A549 (cell line): ENCODE results near the gene DBR1.

Source experiments
- EP300 ChIP-seq, 2 experiments: fragments of >200 bp; sonication (Bioruptor Twin); formaldehyde crosslinking; IDR thresholded peaks; 2 replicates in 1 of 2; 3 replicates in 1 of 2; pipeline ENCODE4 v1.6.1; 2016 to 2017
- HOXA7 ChIP-seq: fragments of 250-450 bp; sonication (Bioruptor Pico); IDR thresholded peaks from 2 replicates; pipeline ENCODE4 v1.5.0; 2020; ENCODE audit warnings: mild to moderate bottlenecking, moderate library complexity
- JUNB ChIP-seq: fragments of >200 bp; sonication (Bioruptor Twin); formaldehyde crosslinking; IDR thresholded peaks from 2 replicates; pipeline ENCODE4 v1.6.1; 2016
- MYC ChIP-seq: IDR thresholded peaks from 2 replicates; pipeline ENCODE4 v1.6.1; 2012; ENCODE audit warnings: mild to moderate bottlenecking, inconsistent platforms, low read length, improper control_type of control experiment, borderline replicate concordance
- NR3C1 ChIP-seq: fragments of >200 bp; sonication (Bioruptor Twin); formaldehyde crosslinking; IDR thresholded peaks from 3 replicates; pipeline ENCODE4 v1.6.1; 2017
- POLR2A ChIP-seq: IDR thresholded peaks from 2 replicates; pipeline ENCODE4 v1.6.1; 2012; ENCODE audit warnings: mild to moderate bottlenecking, low read length
- RARB ChIP-seq: fragments of 250-450 bp; sonication (Bioruptor Pico); IDR thresholded peaks from 2 replicates; pipeline ENCODE4 v1.8.0; 2021; ENCODE audit warnings: mild to moderate bottlenecking, moderate library complexity
- RNF2 ChIP-seq: fragments of 200-600 bp; sonication (generic); IDR thresholded peaks from 2 replicates; pipeline ENCODE4 v1.6.1; 2016; ENCODE audit warnings: low read depth, mild to moderate bottlenecking, antibody characterized with exemption, moderate library complexity, borderline replicate concordance
- SMC3 ChIP-seq: fragments of >200 bp; sonication (Bioruptor Twin); formaldehyde crosslinking; IDR thresholded peaks from 3 replicates; pipeline ENCODE4 v1.6.1; 2018; ENCODE audit warnings: inconsistent platforms
- ZFP36 ChIP-seq: fragments of 450-650 bp; IDR thresholded peaks from 2 replicates; pipeline ENCODE4 v1.6.1; 2014; ENCODE audit warnings: borderline replicate concordance; ENCODE audit not compliant: partially characterized antibody
- TF ChIP-seq, protein P1 (sequence below): fragments of >200 bp; sonication (Bioruptor Twin); formaldehyde crosslinking; IDR thresholded peaks from 3 replicates; pipeline ENCODE4 v1.5.1; 2016
- TF ChIP-seq, protein P2 (sequence below): fragments of 250-450 bp; sonication (Bioruptor Pico); IDR thresholded peaks from 2 replicates; pipeline ENCODE4 v1.5.0; 2021; ENCODE audit warnings: mild to moderate bottlenecking, moderate library complexity, borderline replicate concordance
- TF ChIP-seq, protein P3 (sequence below): fragments of 200-600 bp; sonication (generic); IDR thresholded peaks from 2 replicates; pipeline ENCODE4 v1.6.1; 2016; ENCODE audit warnings: antibody characterized with exemption, mild to moderate bottlenecking, moderate library complexity

DNA sequence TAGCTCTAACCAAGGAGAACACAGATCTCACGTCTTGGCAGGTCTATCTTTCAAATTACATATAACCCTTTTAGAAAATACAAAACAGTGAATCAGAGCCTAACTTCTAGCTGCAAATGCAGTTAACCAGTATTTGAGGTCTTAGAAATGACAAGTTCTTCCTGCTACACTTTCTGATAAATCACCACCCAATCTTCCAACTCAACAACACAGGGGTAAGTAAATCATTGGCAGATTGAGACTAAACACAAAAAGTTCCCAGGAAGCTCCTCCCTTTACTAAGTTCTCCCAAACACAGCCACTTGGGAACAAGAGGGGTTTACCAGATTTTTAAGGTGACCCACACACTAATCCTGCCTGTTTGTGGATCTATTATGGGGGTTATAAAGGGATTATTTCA is 42.5 kb downstream of the DBR1 start, which contains the start of gene A4GNT:
- no peak for TF ChIP-seq JUNB
- TF ChIP-seq, protein P1, sequence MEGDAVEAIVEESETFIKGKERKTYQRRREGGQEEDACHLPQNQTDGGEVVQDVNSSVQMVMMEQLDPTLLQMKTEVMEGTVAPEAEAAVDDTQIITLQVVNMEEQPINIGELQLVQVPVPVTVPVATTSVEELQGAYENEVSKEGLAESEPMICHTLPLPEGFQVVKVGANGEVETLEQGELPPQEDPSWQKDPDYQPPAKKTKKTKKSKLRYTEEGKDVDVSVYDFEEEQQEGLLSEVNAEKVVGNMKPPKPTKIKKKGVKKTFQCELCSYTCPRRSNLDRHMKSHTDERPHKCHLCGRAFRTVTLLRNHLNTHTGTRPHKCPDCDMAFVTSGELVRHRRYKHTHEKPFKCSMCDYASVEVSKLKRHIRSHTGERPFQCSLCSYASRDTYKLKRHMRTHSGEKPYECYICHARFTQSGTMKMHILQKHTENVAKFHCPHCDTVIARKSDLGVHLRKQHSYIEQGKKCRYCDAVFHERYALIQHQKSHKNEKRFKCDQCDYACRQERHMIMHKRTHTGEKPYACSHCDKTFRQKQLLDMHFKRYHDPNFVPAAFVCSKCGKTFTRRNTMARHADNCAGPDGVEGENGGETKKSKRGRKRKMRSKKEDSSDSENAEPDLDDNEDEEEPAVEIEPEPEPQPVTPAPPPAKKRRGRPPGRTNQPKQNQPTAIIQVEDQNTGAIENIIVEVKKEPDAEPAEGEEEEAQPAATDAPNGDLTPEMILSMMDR: no peak
- TF ChIP-seq RNF2: no peak
- no peak for TF ChIP-seq SMC3
- TF ChIP-seq POLR2A: no peak
- no peak for TF ChIP-seq ZFP36
- no peak for TF ChIP-seq HOXA7 (CRISPR knock-in tag)
- TF ChIP-seq NR3C1: no peak
- TF ChIP-seq MYC: no peak
- TF ChIP-seq RARB (CRISPR knock-in tag): no peak
- no peak for TF ChIP-seq EP300 (IDR thresholded peaks at IDR 0.05)
- TF ChIP-seq, protein P2, sequence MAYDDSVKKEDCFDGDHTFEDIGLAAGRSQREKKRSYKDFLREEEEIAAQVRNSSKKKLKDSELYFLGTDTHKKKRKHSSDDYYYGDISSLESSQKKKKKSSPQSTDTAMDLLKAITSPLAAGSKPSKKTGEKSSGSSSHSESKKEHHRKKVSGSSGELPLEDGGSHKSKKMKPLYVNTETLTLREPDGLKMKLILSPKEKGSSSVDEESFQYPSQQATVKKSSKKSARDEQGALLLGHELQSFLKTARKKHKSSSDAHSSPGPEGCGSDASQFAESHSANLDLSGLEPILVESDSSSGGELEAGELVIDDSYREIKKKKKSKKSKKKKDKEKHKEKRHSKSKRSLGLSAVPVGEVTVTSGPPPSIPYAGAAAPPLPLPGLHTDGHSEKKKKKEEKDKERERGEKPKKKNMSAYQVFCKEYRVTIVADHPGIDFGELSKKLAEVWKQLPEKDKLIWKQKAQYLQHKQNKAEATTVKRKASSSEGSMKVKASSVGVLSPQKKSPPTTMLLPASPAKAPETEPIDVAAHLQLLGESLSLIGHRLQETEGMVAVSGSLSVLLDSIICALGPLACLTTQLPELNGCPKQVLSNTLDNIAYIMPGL (CRISPR knock-in tag): no peak
- TF ChIP-seq, protein P3, sequence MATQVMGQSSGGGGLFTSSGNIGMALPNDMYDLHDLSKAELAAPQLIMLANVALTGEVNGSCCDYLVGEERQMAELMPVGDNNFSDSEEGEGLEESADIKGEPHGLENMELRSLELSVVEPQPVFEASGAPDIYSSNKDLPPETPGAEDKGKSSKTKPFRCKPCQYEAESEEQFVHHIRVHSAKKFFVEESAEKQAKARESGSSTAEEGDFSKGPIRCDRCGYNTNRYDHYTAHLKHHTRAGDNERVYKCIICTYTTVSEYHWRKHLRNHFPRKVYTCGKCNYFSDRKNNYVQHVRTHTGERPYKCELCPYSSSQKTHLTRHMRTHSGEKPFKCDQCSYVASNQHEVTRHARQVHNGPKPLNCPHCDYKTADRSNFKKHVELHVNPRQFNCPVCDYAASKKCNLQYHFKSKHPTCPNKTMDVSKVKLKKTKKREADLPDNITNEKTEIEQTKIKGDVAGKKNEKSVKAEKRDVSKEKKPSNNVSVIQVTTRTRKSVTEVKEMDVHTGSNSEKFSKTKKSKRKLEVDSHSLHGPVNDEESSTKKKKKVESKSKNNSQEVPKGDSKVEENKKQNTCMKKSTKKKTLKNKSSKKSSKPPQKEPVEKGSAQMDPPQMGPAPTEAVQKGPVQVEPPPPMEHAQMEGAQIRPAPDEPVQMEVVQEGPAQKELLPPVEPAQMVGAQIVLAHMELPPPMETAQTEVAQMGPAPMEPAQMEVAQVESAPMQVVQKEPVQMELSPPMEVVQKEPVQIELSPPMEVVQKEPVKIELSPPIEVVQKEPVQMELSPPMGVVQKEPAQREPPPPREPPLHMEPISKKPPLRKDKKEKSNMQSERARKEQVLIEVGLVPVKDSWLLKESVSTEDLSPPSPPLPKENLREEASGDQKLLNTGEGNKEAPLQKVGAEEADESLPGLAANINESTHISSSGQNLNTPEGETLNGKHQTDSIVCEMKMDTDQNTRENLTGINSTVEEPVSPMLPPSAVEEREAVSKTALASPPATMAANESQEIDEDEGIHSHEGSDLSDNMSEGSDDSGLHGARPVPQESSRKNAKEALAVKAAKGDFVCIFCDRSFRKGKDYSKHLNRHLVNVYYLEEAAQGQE: no peak
